A673 (cell line): ENCODE data around the gene SMYD3.

Source experiments
- CTCF ChIP-seq: fragments of 300-800, 200-600 bp; sonication (generic); conservative IDR thresholded peaks from 2 replicates; pipeline ENCODE4 v1.5.1; 2017; ENCODE audit warnings: low read depth, mild to moderate bottlenecking, antibody characterized with exemption, low read length, moderate library complexity, mixed read lengths
- EZH2 ChIP-seq: fragments of 200-600 bp; sonication (generic); IDR thresholded peaks from 2 replicates; pipeline ENCODE4 v1.6.1; 2017; ENCODE audit warnings: borderline replicate concordance, low read depth, mild to moderate bottlenecking, mixed read lengths, antibody characterized with exemption, low read length; ENCODE audit not compliant: poor library complexity, severe bottlenecking

GRCh38 chr1:246477634-246478033, 29.4 kb downstream of the SMYD3 start:
- no peak for TF ChIP-seq CTCF
- no peak for TF ChIP-seq EZH2
